ENCODE measurements around the gene THADA.

DNA sequence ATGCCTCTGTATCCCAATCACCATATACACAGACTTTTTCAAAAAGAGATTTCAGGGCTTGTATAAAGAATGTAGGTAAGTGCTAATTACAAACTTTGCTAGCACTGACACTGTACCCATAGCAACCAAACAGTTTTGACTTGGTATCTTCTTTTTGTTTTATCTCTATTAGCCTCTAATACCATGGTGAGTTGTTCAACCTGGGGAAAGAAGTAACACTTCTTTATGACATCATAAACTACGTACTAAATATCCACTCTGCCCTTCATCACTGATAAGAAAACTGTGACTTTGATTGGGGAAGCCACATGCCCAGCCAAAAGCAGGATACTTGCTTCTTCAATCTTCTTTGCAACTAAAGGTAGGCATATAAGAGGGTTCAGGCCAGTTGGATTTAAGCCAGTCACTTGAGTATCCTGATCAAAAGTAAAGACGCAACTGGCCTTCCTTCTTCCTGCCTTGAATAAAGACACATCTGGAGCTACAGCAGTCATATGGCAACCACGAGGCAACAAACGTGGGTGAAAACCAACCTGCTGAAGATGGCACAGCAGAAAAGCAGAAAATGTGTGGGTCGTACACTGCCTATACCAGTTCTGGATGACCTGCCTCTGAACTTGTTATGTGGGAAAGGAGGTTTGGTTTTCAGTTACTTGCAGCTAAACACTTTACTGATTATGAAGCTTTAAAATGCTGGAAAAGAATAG lies 16.4 kb downstream of the THADA start:
- TF ChIP-seq, protein P1, sequence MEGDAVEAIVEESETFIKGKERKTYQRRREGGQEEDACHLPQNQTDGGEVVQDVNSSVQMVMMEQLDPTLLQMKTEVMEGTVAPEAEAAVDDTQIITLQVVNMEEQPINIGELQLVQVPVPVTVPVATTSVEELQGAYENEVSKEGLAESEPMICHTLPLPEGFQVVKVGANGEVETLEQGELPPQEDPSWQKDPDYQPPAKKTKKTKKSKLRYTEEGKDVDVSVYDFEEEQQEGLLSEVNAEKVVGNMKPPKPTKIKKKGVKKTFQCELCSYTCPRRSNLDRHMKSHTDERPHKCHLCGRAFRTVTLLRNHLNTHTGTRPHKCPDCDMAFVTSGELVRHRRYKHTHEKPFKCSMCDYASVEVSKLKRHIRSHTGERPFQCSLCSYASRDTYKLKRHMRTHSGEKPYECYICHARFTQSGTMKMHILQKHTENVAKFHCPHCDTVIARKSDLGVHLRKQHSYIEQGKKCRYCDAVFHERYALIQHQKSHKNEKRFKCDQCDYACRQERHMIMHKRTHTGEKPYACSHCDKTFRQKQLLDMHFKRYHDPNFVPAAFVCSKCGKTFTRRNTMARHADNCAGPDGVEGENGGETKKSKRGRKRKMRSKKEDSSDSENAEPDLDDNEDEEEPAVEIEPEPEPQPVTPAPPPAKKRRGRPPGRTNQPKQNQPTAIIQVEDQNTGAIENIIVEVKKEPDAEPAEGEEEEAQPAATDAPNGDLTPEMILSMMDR (IDR thresholded peaks at IDR 0.05), result no peak
- TF ChIP-seq EZH2phosphoT487 (IDR thresholded peaks at IDR 0.05) (no peak), EZH2 (IDR thresholded peaks at IDR 0.05) (no peak)

Data from neural progenitor cell (in vitro differentiated cells).